ENCODE results near the gene IRF2BP2. TPM values are rescaled to one million over a fixed set of nuclear protein-coding genes. Genes with fewer than 3 reads are reported as not detected.

Gene IRF2BP2
- total and polyA plus RNA-seq, 10 of the 15 experiments (the other 5 are each of a cell fraction or from before 2014, with no cell fraction given) = 7.5 to 114 (median 52.3) TPM

DNA sequence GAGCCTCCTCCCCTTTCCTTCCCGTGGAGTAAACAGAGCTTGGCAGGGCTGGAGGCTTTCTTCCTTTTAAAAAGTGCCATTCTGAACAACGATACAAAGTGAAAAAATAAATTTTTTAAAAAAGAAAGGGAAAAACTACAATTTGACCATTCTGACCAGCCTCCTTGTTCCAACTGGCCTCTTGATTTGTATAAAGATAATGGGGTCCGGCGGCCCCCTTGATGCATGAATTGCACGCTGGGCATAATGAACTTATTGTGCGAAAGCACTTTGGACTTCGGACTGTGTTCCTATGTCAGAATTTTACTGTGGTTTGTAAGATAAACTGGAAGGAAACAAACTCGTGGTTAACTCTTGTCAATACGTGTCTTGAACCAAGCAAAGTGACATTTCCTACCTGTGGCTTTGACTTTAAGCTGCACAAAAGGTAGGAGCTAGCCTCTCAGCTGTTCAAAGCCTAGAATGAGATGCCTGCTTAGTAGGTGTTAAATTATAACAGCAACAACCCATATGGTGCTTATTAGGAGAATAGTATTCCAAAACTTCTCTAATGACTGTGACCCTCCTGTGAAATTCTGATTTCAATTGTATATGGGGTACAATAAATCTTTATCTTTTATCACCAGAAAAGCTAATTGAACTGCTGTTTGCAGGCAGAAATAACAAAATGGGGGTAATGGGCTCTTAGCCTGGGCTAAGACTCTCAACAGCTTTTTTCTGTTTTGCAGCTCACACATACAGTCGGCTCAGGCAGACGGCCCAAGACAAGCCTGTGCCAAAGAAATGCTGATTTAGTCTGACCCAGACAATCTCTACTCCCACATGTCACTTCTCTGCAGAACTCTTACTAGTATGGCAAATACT, 9.3 kb downstream of the IRF2BP2 start (continued):
- TF ChIP-seq, protein P1, sequence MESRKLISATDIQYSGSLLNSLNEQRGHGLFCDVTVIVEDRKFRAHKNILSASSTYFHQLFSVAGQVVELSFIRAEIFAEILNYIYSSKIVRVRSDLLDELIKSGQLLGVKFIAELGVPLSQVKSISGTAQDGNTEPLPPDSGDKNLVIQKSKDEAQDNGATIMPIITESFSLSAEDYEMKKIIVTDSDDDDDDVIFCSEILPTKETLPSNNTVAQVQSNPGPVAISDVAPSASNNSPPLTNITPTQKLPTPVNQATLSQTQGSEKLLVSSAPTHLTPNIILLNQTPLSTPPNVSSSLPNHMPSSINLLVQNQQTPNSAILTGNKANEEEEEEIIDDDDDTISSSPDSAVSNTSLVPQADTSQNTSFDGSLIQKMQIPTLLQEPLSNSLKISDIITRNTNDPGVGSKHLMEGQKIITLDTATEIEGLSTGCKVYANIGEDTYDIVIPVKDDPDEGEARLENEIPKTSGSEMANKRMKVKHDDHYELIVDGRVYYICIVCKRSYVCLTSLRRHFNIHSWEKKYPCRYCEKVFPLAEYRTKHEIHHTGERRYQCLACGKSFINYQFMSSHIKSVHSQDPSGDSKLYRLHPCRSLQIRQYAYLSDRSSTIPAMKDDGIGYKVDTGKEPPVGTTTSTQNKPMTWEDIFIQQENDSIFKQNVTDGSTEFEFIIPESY (IDR thresholded peaks at IDR 0.05) = no peak
- no peak for TF ChIP-seq SUPT20H (IDR thresholded peaks at IDR 0.05; ENCODE audit: borderline replicate concordance, control insufficient read depth, low read depth, low read length)
- TF ChIP-seq BHLHE40 (IDR thresholded peaks at IDR 0.05; ENCODE audit: borderline replicate concordance in 1 of 2, low read depth in 2 of 2, low read length in 1 of 2) = 0 out of 4 replicates have a peak, but pooled peaks of 1 of the 2 experiments have one; percentile 28
- no peak for TF ChIP-seq NR2C2 (IDR thresholded peaks at IDR 0.05; ENCODE audit: borderline replicate concordance, control insufficient read depth, insufficient read length, low read depth)
- TF ChIP-seq NFYA (IDR thresholded peaks at IDR 0.05; ENCODE audit: borderline replicate concordance, low read depth, low read length) = no peak
- peak; percentile 50; the same call in 1 of the 2 replicates for TF ChIP-seq IKZF1 (conservative IDR thresholded peaks at IDR 0.05)
- peak; percentile 67 for TF ChIP-seq SMAD1 (IDR thresholded peaks at IDR 0.05; ENCODE audit: low read depth, partially characterized antibody)
- TF ChIP-seq, protein P2, sequence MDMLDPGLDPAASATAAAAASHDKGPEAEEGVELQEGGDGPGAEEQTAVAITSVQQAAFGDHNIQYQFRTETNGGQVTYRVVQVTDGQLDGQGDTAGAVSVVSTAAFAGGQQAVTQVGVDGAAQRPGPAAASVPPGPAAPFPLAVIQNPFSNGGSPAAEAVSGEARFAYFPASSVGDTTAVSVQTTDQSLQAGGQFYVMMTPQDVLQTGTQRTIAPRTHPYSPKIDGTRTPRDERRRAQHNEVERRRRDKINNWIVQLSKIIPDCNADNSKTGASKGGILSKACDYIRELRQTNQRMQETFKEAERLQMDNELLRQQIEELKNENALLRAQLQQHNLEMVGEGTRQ (IDR thresholded peaks at IDR 0.05; ENCODE audit: borderline replicate concordance, low read depth, low read length) = no peak
- TF ChIP-seq HDAC6 (IDR thresholded peaks at IDR 0.05; ENCODE audit: unreplicated experiment) = no peak
- TF ChIP-seq RB1 (IDR thresholded peaks at IDR 0.05; ENCODE audit: borderline replicate concordance) = no peak
- no peak for TF ChIP-seq FOS (IDR thresholded peaks at IDR 0.05; ENCODE audit: borderline replicate concordance, extremely low read depth, insufficient read length)
- TF ChIP-seq FOXM1 (IDR thresholded peaks at IDR 0.05; ENCODE audit: low read depth, low read length) = 0 out of 2 replicates have a peak, but pooled peaks have one; percentile 27
- TF ChIP-seq SMC3 (IDR thresholded peaks at IDR 0.05; ENCODE audit: borderline replicate concordance, low read length) = 0 out of 2 replicates have a peak, but pooled peaks have one; percentile 3
- TF ChIP-seq, protein P3, sequence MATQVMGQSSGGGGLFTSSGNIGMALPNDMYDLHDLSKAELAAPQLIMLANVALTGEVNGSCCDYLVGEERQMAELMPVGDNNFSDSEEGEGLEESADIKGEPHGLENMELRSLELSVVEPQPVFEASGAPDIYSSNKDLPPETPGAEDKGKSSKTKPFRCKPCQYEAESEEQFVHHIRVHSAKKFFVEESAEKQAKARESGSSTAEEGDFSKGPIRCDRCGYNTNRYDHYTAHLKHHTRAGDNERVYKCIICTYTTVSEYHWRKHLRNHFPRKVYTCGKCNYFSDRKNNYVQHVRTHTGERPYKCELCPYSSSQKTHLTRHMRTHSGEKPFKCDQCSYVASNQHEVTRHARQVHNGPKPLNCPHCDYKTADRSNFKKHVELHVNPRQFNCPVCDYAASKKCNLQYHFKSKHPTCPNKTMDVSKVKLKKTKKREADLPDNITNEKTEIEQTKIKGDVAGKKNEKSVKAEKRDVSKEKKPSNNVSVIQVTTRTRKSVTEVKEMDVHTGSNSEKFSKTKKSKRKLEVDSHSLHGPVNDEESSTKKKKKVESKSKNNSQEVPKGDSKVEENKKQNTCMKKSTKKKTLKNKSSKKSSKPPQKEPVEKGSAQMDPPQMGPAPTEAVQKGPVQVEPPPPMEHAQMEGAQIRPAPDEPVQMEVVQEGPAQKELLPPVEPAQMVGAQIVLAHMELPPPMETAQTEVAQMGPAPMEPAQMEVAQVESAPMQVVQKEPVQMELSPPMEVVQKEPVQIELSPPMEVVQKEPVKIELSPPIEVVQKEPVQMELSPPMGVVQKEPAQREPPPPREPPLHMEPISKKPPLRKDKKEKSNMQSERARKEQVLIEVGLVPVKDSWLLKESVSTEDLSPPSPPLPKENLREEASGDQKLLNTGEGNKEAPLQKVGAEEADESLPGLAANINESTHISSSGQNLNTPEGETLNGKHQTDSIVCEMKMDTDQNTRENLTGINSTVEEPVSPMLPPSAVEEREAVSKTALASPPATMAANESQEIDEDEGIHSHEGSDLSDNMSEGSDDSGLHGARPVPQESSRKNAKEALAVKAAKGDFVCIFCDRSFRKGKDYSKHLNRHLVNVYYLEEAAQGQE (IDR thresholded peaks at IDR 0.05; ENCODE audit: low read depth, low read length) = no peak
- peak; percentile 56; the same call in 1 of the 2 replicates for TF ChIP-seq ATF7 (IDR thresholded peaks at IDR 0.05; ENCODE audit: low read depth)
- no peak for TF ChIP-seq NRF1 (conservative IDR thresholded peaks at IDR 0.05; ENCODE audit: low read depth, low read length)
- no peak for TF ChIP-seq HDGF (IDR thresholded peaks at IDR 0.05)
- TF ChIP-seq DPF2 (IDR thresholded peaks at IDR 0.05) = 0 out of 2 replicates have a peak, but pooled peaks have one; percentile 34
- no peak for TF ChIP-seq RAD21 (IDR thresholded peaks at IDR 0.05; ENCODE audit: insufficient read depth, low read depth, low read length)
- no peak for TF ChIP-seq ETV6 (conservative IDR thresholded peaks at IDR 0.05 in 1 of 2, IDR thresholded peaks at IDR 0.05 in 1 of 2; ENCODE audit: borderline replicate concordance in 1 of 2, low read depth in 1 of 2)
